ENCODE measurements around the gene SFT2D3. TPM values are rescaled to one million over a fixed set of nuclear protein-coding genes. Genes with fewer than 3 reads are reported as not detected.

The SFT2D3 gene
- total RNA-seq, 1 donor from 2014 or later, result 6.3 TPM

DNA sequence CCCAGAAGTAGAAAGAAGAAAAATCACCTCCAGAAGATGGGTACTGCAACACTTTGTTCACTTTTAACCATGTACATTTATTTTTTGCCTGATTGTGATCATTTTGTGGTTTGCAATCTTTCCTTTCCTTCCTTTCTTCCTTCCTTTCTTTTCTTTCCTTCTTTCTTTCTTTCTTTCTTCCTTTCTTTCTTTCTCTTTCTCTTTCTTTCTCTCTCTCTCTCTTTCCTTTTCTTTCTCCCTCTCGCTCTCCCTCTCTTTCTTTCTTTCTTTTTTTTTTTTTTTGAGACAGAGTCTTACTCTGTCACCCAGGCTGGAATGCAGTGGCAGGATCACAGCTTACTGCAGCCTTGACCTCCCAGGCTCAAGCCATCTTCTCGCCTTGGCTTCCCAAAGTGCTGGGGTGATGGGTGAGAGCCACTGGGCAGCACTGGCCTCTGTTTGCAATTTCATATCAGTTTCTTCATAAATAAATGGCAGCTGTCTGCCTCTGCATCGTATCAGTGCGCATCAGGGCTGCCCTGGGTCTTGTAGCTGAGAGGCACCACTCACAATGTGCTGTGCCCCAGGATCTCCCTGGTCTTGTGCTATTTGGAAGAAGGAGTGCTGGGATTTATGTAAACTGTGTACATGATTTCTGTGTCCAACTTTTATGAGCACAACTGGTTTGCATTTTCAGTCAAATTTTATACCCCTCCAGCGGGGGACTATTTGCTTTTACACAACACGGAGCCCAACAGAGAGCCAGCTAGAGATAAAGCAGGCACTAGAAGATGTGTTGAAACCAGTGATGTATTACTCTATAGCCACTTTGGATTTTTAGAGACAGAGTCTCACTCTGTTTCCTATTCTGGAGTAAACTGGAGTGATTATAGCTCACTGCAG, 19.1 kb upstream of the SFT2D3 start:
- intact Hi-C loops (cut with micrococcal nuclease), result no loop called here
- Mint-ChIP-seq H3K27me3 (peaks cover 38% of the 10 kb centered on the region), H3K36me3 (ENCODE audit: low read depth) (no peaks in the 10 kb centered on the region), H3K27ac (no peak overlapping the region), H3K9me3 (no peaks in the 10 kb centered on the region), H3K4me1 (no peaks in the 10 kb centered on the region), H3K4me3 (no peak overlapping the region)
- no peak for DNase-seq

- DNase-seq, result no peak
- H3K36me3 Mint-ChIP-seq (ENCODE audit: low read depth), result no peaks in the 10 kb centered on the region
- H3K27ac Mint-ChIP-seq, result no peak overlapping the region
- no peaks in the 10 kb centered on the region for H3K4me1 Mint-ChIP-seq
- intact Hi-C loops (cut with micrococcal nuclease), result no loop called here
- peaks cover 30% of the 10 kb centered on the region for H3K27me3 Mint-ChIP-seq
- no peaks in the 10 kb centered on the region for H3K9me3 Mint-ChIP-seq
- no peak overlapping the region for H3K4me3 Mint-ChIP-seq
Measured at GRCh38 chr2:127683056-127683455, 18.2 kb upstream of the SFT2D3 start.

DNA sequence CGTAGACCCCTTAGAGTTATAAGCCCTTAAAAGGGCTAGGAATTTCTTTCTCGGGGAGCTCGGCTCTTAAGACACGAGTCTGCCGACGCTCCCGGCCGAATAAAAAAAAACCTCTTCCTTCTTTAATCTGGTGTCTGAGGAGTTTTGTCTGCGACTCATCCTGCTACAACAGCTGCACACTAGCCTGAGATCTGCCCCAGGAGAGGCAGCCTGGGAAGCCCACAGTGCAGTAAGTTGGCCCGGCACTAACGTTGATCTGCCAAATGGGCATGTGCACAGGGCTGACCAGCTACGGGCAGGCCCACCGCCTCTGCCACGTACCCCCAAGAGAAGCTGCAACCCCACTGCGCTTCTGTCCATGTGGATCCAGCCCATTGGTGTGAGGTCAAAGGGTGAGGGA, 17.5 kb upstream of the SFT2D3 start:
- H3K27me3 Mint-ChIP-seq, result peaks cover 27% of the 10 kb centered on the region
- H3K27ac Mint-ChIP-seq, result no peak overlapping the region
- DNase-seq, result no peak
- intact Hi-C loops (cut with micrococcal nuclease), result no loop called here
- no peaks in the 10 kb centered on the region for H3K4me1 Mint-ChIP-seq
- peaks cover 2% of the 10 kb centered on the region for H3K9me3 Mint-ChIP-seq
- H3K36me3 Mint-ChIP-seq (ENCODE audit: low read depth), result no peaks in the 10 kb centered on the region
- no peak overlapping the region for H3K4me3 Mint-ChIP-seq

DNA sequence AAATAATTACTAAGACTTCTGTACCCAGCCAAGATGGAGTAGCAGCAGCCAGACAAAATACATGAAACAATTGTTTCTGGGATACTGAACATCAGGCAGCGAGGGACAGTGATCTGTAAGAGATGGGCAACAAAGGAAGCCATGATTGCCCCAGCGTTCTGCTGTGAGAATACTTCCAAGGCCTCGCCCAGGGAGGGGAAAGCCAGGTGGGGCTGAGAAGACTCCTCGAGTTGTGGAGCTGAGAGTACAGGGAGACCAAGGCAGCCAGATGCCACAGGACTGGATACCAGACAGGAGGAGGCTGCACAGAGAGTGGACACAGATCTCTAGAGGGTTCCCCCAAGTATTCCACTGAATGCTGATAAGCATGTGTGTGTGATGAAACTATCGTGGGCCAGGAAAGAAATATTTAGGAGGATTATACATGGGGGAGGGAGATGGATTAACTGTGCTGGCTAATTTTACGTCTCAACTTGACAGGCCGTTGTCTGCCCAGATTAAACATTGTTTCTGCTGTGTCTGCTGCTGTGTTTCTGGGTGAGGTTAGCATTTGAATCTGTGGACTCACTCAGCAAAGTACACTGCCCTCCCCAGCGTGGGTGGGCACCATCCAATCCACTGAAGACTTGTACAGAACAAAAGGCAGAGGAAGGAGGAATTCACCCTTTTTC, 15.8 kb upstream of the SFT2D3 start:
- Mint-ChIP-seq H3K9me3 (peaks cover 3% of the 10 kb centered on the region), H3K27me3 (peaks cover 28% of the 10 kb centered on the region), H3K4me3 (no peak overlapping the region), H3K4me1 (no peaks in the 10 kb centered on the region), H3K27ac (no peak overlapping the region), H3K36me3 (ENCODE audit: low read depth) (no peaks in the 10 kb centered on the region)
- DNase-seq, result peak; percentile 51
- intact Hi-C loops (cut with micrococcal nuclease), result no loop called here

GRCh38 chr2:127688405-127688804, 12.9 kb upstream of the SFT2D3 start:
- intact Hi-C loops (cut with micrococcal nuclease), result no loop called here
- H3K36me3 Mint-ChIP-seq (ENCODE audit: low read depth), result no peaks in the 10 kb centered on the region

GRCh38 chr2:127690696-127691095, 10.6 kb upstream of the SFT2D3 start:
- no peaks in the 10 kb centered on the region for H3K36me3 Mint-ChIP-seq (ENCODE audit: low read depth)
- no peak overlapping the region for H3K4me3 Mint-ChIP-seq
- no peak for DNase-seq
- H3K9me3 Mint-ChIP-seq, result peaks cover 17% of the 10 kb centered on the region
- no peak overlapping the region for H3K27ac Mint-ChIP-seq
- H3K4me1 Mint-ChIP-seq, result no peaks in the 10 kb centered on the region
- intact Hi-C loops (cut with micrococcal nuclease), result no loop called here
- peaks cover 13% of the 10 kb centered on the region for H3K27me3 Mint-ChIP-seq

More at GRCh38 chr2:127688405-127688804, 12.9 kb upstream of the SFT2D3 start:
- Mint-ChIP-seq H3K4me3 (no peak overlapping the region), H3K9me3 (peaks cover 17% of the 10 kb centered on the region), H3K4me1 (no peaks in the 10 kb centered on the region), H3K27ac (no peak overlapping the region), H3K27me3 (peaks cover 21% of the 10 kb centered on the region)
- no peak for DNase-seq

GRCh38 chr2:127694986-127695385, 6.3 kb upstream of the SFT2D3 start:
- no peak overlapping the region for H3K27ac Mint-ChIP-seq
- H3K4me3 Mint-ChIP-seq, result no peak overlapping the region
- intact Hi-C loops (cut with micrococcal nuclease), result no loop called here
- peaks cover 14% of the 10 kb centered on the region for H3K9me3 Mint-ChIP-seq
- DNase-seq, result no peak
- no peaks in the 10 kb centered on the region for H3K27me3 Mint-ChIP-seq
- H3K36me3 Mint-ChIP-seq (ENCODE audit: low read depth), result no peaks in the 10 kb centered on the region
- H3K4me1 Mint-ChIP-seq, result no peaks in the 10 kb centered on the region

GRCh38 chr2:127695491-127696472, 5.5 kb upstream of the SFT2D3 start:
- intact Hi-C loops (cut with micrococcal nuclease), result no loop called here

DNA sequence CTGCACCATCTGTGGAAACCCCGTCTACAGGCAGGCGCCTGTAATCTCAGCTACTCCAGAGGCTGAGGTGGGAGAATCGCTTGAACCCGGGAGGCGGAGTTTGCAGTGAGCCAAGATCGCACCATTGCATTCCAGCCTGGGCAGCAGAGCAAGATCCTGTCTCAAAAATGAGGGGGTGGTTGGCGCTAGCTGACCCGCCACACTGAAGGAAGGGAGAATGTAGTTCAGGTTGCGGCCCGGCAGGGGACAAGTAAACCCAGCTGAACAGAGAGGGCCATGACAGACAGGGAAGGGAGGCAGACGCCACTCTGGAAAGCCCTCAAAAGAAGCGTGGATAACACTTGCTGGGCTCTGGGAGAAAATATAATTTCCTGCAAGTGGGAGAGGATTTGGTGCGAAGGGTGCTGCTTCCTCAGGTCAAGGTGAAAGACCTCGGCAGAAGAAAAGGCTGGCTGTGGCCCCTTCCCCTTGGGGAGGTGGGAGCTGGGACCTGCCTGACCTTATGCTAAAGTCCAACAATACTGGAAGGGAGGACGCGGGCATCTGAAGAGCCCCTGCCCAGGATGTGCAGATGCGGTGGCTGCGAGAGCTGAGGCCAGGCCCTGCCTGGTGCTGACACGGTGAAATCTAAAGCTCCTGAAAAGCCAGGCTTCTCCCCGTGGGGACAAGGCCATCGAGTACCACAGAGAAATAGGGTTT, 3.7 kb upstream of the SFT2D3 start:
- no peaks in the 10 kb centered on the region for H3K9me3 Mint-ChIP-seq
- no peak overlapping the region for H3K4me3 Mint-ChIP-seq
- peaks cover 11% of the 10 kb centered on the region for H3K4me1 Mint-ChIP-seq
- intact Hi-C loops (cut with micrococcal nuclease), result no loop called here
- DNase-seq, result no peak
- no peak overlapping the region for H3K27ac Mint-ChIP-seq
- peaks cover 6% of the 10 kb centered on the region for H3K36me3 Mint-ChIP-seq (ENCODE audit: low read depth)
- H3K27me3 Mint-ChIP-seq, result no peaks in the 10 kb centered on the region

More at GRCh38 chr2:127695491-127696472, 5.5 kb upstream of the SFT2D3 start:
- H3K4me1 Mint-ChIP-seq, result peaks cover 6% of the 10 kb centered on the region
- H3K27ac Mint-ChIP-seq, result no peak overlapping the region
- peaks cover 13% of the 10 kb centered on the region for H3K9me3 Mint-ChIP-seq
- H3K36me3 Mint-ChIP-seq (ENCODE audit: low read depth), result no peaks in the 10 kb centered on the region
- no peak overlapping the region for H3K4me3 Mint-ChIP-seq
- H3K27me3 Mint-ChIP-seq, result no peaks in the 10 kb centered on the region
- peak; percentile 82 for DNase-seq

DNA sequence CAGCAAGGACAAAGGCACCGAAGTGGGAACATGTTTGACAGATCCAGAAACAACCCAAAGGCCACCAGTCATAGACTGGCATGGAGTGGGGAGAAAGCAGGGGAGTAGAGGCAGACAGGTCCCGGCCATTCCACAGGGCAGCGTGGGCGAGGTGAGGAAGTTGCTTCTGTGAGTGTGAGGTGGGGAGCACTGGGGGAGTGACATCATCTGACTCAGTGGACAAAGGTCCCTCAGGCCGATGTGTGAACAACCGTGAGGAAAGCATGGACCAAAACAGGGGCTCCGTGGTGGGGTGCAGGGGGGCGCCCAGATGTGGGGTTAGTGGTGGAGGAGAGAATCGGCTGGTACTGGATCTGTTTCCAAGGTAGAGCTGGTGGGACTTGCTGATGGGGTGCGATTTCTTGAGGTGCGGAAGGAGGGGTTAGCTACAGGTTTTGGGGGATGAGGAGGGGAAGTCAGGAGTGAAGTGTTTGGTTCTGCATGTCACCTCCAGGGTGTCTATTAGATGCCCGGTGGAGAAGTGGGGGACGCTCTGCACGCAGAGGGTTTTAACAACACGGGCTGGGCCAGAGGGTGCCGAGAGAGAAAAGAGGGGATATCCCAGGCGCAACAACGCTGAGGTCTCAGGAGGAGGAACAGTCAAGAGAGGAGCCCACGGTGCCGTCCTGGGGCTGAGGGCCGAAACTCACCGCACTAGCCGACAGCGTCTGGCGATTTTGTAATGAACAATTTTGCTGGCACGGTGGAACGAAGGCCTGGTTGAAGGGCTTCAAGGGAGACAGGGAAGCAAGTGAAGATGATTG, 2.5 kb upstream of the SFT2D3 start:
- intact Hi-C loops (cut with micrococcal nuclease), result no loop called here
- Mint-ChIP-seq H3K36me3 (ENCODE audit: low read depth) (peaks cover 12% of the 10 kb centered on the region), H3K4me3 (no peak overlapping the region), H3K27me3 (no peaks in the 10 kb centered on the region), H3K9me3 (no peaks in the 10 kb centered on the region), H3K4me1 (peaks cover 17% of the 10 kb centered on the region), H3K27ac (peak overlapping the region; percentile 6)
- no peak for DNase-seq

DNA sequence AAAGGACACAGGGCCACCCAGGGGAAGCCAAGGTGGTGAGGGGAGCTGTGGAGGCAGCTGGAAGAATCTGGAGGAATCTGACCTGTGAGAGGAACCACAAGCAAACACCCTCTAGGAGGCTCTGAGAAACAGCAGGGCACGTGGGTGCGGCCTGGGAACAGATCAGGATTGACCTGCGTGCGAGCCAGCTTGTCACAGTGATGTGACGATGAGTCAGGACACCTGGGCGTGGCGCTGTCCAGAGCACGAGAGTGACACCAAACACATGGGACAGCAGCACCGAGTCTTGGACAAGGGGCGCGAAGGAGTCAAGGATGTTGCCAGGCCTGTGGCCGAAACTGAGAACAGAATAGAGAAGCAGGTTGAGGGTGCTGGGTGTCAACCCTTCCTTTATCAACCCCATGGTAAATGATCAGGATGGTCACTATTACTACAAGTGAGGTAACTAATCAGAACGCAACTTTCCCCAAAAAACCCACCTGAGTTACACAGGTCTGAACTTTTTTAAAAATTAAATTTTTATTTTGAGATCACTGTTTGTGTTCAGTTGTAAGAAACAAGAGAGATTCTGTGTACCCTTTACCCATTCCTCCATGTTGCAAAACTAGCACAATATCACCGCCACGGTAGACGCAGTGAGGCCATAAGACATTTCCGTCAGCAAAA, 637 bp upstream of the SFT2D3 start:
- intact Hi-C loops (cut with micrococcal nuclease), result loop anchor here (1.0 to 5.0 kb wide), 5 partner anchors 58 to 328 kb away; partner anchors contain the start of genes IWS1, POLR2D, SAP130 and WDR33
- no peaks in the 10 kb centered on the region for H3K27me3 Mint-ChIP-seq
- peak; percentile 71 for DNase-seq

More for the DNA sequence above, 637 bp upstream of the SFT2D3 start:
- H3K4me3 Mint-ChIP-seq, result peak overlapping the region; percentile 92
- peaks cover 27% of the 10 kb centered on the region for H3K4me1 Mint-ChIP-seq
- peak overlapping the region; percentile 94 for H3K27ac Mint-ChIP-seq
- H3K9me3 Mint-ChIP-seq, result no peaks in the 10 kb centered on the region
- H3K36me3 Mint-ChIP-seq (ENCODE audit: low read depth), result peaks cover 28% of the 10 kb centered on the region

Data from activated CD4-positive, alpha-beta T cell treated with anti-CD3 and anti-CD28 coated beads, Interleukin-2, amount 10 ng/mL, durations not matched to agents 24 days and 14 days (primary cell).